ENCODE results near the gene LRFN4. TPM values are rescaled to one million over a fixed set of nuclear protein-coding genes. Genes with fewer than 3 reads are reported as not detected.

LRFN4 gene
- total RNA-seq, 1 experiment from 2014 or later = 4.7 TPM

GRCh38 chr11:66889960-66890359, 33.1 kb downstream of the LRFN4 start:
- DNase-seq (ENCODE audit: low spot score) = no peak

GRCh38 chr11:66891851-66892660, 35.2 kb downstream of the LRFN4 start:
- peak; percentile 90 for DNase-seq (ENCODE audit: low spot score)

- no peak for DNase-seq (ENCODE audit: low spot score)
These were observed 36.0 kb downstream of the LRFN4 start for GRCh38 chr11:66892911-66893310.

GRCh38 chr11:66894141-66894540, 37.3 kb downstream of the LRFN4 start:
- DNase-seq (ENCODE audit: low spot score) = no peak

GRCh38 chr11:66901964-66902390, 45.1 kb downstream of the LRFN4 start:
- DNase-seq (ENCODE audit: low spot score) = no peak

GRCh38 chr11:66902486-66903177, 45.8 kb downstream of the LRFN4 start:
- DNase-seq (ENCODE audit: low spot score) = no peak

GRCh38 chr11:66904055-66904454, 47.2 kb downstream of the LRFN4 start:
- no peak for DNase-seq (ENCODE audit: low spot score)

GRCh38 chr11:66904561-66904960, 47.7 kb downstream of the LRFN4 start:
- DNase-seq (ENCODE audit: low spot score) = no peak

- no peak for DNase-seq (ENCODE audit: low spot score)
These were observed 48.2 kb downstream of the LRFN4 start for GRCh38 chr11:66904981-66905521.

- no peak for DNase-seq (ENCODE audit: low spot score)
These were observed 48.8 kb downstream of the LRFN4 start for GRCh38 chr11:66905631-66906030.

GRCh38 chr11:66906061-66906733, 49.3 kb downstream of the LRFN4 start:
- DNase-seq (ENCODE audit: low spot score) = no peak

GRCh38 chr11:66907751-66908630, 51.1 kb downstream of the LRFN4 start:
- DNase-seq (ENCODE audit: low spot score) = no peak

- DNase-seq (ENCODE audit: low spot score) = no peak
These were observed 52.3 kb downstream of the LRFN4 start for GRCh38 chr11:66909181-66909580.

GRCh38 chr11:66910016-66910415, 53.2 kb downstream of the LRFN4 start:
- DNase-seq (ENCODE audit: low spot score) = no peak

Other genes with a start within 250 kb of the LRFN4 start
- gene RBM14, start 240.4 kb upstream of the LRFN4 start, total RNA-seq (2014; rRNA removed; shearing (Covaris generic)) = 27.5 and 34.3 TPM in 2 replicates
- gene RBM4, start 218.4 kb upstream of the LRFN4 start, total RNA-seq (2014; rRNA removed; shearing (Covaris generic)) = 159 and 164 TPM in 2 replicates
- gene RBM4B, start 179.2 kb upstream of the LRFN4 start, total RNA-seq (2014; rRNA removed; shearing (Covaris generic)) = 31.2 and 46.5 TPM in 2 replicates
- gene SPTBN2, start 127.8 kb upstream of the LRFN4 start, total RNA-seq (2014; rRNA removed; shearing (Covaris generic)) = 12.7 and 24.8 TPM in 2 replicates
- gene RCE1, start 13.6 kb upstream of the LRFN4 start, total RNA-seq (2014; rRNA removed; shearing (Covaris generic)) = 23.5 and 27.5 TPM in 2 replicates
- 17.1 and 21.6 TPM in 2 replicates for gene PC, start 101.3 kb downstream of the LRFN4 start, total RNA-seq (2014; rRNA removed; shearing (Covaris generic))
- gene C11orf86, start 118.2 kb downstream of the LRFN4 start, total RNA-seq (2014; rRNA removed; shearing (Covaris generic)) = not detected in 2 replicates
- 0.08 TPM in 1 of 2 replicates, not detected in the other for gene SYT12, start 166.1 kb downstream of the LRFN4 start, total RNA-seq (2014; rRNA removed; shearing (Covaris generic))
- not detected in 2 replicates for gene RHOD, start 199.8 kb downstream of the LRFN4 start, total RNA-seq (2014; rRNA removed; shearing (Covaris generic))

Data from H4 (cell line).